Epithelial cell of proximal tubule (primary cell): ENCODE results near the gene AP3B1. TPM values are rescaled to one million over a fixed set of nuclear protein-coding genes. Genes with fewer than 3 reads are reported as not detected.

Source experiments
- DNase-seq: peaks from one replicate; pipeline ENCODE4 v3.0.0-alpha.2; 2011; ENCODE audit warnings: low read depth
- H3K4me3 ChIP-seq: 2 replicates; pipeline ENCODE4 v1.5.1; 2011; ENCODE audit warnings: low read depth, mild to moderate bottlenecking, low read length
- total RNA-seq: library from RNA; depleted of rRNA; stranded (reverse); fragments of >200 nt; gene quantifications from 2 replicates; pipeline ENCODE4 v1.2.3, GENCODE V29; 2015
- TF ChIP-seq, protein P1 (sequence below): conservative IDR thresholded peaks from 2 replicates; pipeline ENCODE4 v1.5.1; 2012; ENCODE audit warnings: low read depth, mild to moderate bottlenecking, low read length

The AP3B1 gene
- total RNA-seq, 1 donor from 2014 or later = 47.1 TPM

- H3K4me3 ChIP-seq = no peak overlapping the region
- TF ChIP-seq, protein P1, sequence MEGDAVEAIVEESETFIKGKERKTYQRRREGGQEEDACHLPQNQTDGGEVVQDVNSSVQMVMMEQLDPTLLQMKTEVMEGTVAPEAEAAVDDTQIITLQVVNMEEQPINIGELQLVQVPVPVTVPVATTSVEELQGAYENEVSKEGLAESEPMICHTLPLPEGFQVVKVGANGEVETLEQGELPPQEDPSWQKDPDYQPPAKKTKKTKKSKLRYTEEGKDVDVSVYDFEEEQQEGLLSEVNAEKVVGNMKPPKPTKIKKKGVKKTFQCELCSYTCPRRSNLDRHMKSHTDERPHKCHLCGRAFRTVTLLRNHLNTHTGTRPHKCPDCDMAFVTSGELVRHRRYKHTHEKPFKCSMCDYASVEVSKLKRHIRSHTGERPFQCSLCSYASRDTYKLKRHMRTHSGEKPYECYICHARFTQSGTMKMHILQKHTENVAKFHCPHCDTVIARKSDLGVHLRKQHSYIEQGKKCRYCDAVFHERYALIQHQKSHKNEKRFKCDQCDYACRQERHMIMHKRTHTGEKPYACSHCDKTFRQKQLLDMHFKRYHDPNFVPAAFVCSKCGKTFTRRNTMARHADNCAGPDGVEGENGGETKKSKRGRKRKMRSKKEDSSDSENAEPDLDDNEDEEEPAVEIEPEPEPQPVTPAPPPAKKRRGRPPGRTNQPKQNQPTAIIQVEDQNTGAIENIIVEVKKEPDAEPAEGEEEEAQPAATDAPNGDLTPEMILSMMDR = no peak
- no peak for DNase-seq
These were observed 333.6 kb downstream of the AP3B1 start for GRCh38 chr5:77960863-77961396.

DNA sequence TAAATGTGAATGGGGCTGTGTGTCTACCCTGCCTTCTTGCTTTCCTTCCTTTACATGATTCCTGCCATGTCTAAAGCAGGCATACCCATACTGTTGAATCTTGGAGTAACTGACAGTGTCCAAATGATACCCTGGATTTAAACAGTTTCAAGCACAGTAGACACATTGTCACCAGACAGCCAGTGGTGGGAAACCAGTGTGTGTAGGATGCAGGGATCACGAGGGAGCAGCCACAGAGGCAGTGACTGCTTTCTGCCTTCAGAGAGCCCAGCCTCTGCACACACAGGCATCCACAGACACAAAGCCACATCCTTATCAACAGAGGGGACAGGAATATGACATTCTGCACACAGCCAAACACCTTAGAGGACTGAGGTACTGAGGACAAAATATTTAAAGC is 334.2 kb downstream of the AP3B1 start:
- H3K4me3 ChIP-seq = no peak overlapping the region
- TF ChIP-seq, protein P1 = no peak
- DNase-seq = no peak

DNA sequence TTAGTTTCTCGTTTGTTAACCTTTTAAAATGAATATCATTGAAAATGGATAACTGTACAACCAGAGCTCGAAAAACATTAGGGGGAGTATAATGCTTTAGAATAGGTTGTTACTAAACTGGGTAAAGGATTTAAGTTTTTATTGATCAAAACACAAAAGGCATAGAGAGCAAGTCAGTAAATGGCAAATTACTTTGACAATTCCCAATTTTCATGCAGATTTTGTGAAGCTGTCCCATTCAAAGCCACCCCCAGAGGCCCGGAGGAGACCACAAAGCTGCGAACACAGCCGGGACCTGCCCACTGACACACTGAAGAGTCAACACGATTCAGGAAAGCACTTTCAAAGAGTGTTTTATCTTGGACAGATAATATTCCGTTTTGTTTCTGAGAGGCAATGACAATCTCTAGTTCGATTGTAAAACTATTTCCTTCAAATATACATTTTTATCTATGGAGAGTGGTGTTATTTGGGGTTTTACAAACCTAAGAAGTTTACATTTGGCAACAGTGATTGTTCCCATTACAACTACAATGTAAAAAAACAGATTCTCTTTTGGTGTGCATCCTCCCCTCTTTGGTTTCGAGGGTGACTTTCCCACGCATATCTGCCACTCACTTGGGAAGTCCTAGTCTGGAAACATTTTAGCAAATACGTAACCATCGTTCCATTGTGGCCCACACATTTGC is 335.7 kb downstream of the AP3B1 start:
- H3K4me3 ChIP-seq = no peak overlapping the region

GRCh38 chr5:77957931-77958521 is 336.5 kb downstream of the AP3B1 start:
- DNase-seq = no peak
- TF ChIP-seq, protein P1 = no peak
- H3K4me3 ChIP-seq = peak overlapping the region; percentile 44

More for the DNA sequence above, 335.7 kb downstream of the AP3B1 start:
- no peak for DNase-seq
- TF ChIP-seq, protein P1 = no peak

DNA sequence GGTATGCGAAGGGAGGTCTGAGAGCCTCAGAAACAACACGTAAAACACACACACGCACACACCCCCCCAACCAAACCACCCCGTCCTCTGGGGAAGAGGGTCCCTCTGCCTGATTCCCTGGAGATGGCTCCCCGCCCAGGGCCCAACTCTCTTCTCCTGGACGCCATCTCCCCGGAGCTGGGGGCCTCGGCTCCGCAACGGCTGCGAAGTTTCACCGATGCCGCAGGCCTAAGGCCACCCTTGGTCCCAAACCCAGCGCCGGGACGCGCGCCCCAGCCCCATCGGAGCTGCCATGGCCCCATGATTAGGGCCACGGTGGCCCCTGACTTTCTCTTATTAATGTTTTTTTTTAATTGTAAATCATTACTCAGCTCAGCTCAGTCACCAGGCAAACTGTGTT is 337.0 kb downstream of the AP3B1 start:
- H3K4me3 ChIP-seq = peak overlapping the region; percentile 44
- DNase-seq = no peak

GRCh38 chr5:77957081-77957480 is 337.4 kb downstream of the AP3B1 start:
- no peak for DNase-seq
- TF ChIP-seq, protein P1 = no peak

More for the DNA sequence above, 337.0 kb downstream of the AP3B1 start:
- TF ChIP-seq, protein P1 = no peak

More at GRCh38 chr5:77957081-77957480, 337.4 kb downstream of the AP3B1 start:
- H3K4me3 ChIP-seq = no peak overlapping the region
